Mesenteric fat pad (tissue), 1 donor: ENCODE measurements around the gene HVCN1. TPM values are rescaled to one million over a fixed set of nuclear protein-coding genes. Genes with fewer than 3 reads are reported as not detected.
"Not testable (repeated sequence)": the region's sequence is repeated elsewhere in the genome, so short reads cannot be mapped to it uniquely, and the experiment has no call there.

Source experiments
- DNase-seq: peaks from one replicate; pipeline ENCODE4 v3.0.0-alpha.2; 2020; ENCODE audit warnings: low spot score
- long read RNA-seq: library from polyadenylated mRNA; unstranded; transcript quantifications from one replicate; pipeline ENCODE4 v2.0.0, GENCODE V29; 2020
- total RNA-seq: library from RNA; stranded (reverse); fragmentation: NEBNext Ultra II Directional; extraction: Animal tissue kit (Norgen Biotek cat#: 25700); gene quantifications from one replicate; pipeline ENCODE4 v1.2.1, GENCODE V29; 2021
- donor health status: DM: yes; HTN: yes; CAD: no.

HVCN1 gene
- total RNA-seq = 4.2 TPM
- long read RNA-seq, transcript HVCN1-201 (8 exons, 1,634 nt) = major isoform, 6 of 24 reads
- long read RNA-seq, partial matches to known transcripts = 2 of 24 reads
- long read RNA-seq, other reads (novel, unspliced or antisense) = 16 of 24 reads

DNA sequence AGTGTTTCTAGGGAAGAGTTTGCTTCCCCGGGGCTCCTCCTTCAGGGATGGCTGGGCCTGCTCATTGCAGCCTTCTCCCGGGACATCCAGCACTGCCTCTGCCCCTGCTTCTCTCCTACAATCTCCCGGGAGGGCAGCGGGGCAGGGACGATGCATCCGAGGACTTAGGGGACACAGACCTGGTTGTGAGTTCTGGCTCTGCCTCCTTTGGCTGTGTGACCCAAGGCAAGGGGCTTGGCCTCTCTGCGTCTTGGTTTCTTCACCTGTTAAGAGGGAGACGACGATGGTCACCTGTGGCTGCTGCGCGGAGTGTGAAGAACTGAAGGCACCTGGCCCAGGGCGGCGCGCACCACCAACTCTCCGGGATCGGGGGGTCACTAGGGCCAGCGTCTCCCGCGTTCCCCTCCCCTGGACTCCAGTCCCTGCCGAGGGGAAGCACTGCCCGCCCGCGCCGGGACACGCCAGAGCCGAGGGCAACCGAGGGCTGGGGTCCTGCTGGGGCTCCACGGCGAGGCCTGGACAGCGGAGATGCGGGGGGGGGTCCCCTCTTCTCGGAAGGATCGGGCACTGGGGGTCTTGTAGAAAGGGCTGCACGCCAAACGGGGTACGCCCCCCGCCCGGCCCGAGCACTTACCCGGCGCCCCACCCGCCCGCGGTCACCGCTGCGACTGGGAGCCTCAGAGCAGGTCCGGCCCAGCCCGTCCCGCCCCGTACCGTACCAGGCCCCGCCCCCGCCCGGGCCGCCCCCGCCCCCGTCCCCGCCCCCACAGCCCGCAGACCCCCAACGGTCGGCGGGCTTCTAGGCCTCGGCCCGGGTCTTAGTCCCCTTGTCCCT is at the start of gene HVCN1:
TSS of gene HVCN1 (minus strand) at position 670 of the 835 bp plus-strand sequence. CDS start 5,870 bp downstream, outside the sequence.
- DNase-seq = no peak

- peak; percentile 18 for DNase-seq
These were observed 48.6 kb upstream of the HVCN1 start for GRCh38 chr12:110737532-110737931.

DNA sequence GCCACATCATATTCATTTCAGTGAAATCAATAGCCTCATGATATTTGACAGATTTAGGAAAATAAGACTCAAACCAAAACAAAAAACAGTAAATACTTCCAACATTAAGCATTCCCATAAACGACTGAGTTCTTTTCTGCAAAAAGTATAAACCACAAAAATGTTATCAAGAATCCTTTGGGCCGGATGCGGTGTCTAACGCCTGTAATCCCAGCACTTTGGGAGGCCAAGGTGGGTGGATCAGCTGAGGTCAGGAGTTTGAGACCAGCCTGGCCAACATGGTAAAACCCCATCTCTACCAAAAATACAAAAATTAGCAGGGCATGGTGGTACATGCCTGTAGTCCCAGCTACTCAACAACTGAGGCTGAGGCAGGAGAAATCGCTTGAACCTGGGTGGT is 48.1 kb upstream of the HVCN1 start:
- not testable (repeated sequence) for DNase-seq

DNA sequence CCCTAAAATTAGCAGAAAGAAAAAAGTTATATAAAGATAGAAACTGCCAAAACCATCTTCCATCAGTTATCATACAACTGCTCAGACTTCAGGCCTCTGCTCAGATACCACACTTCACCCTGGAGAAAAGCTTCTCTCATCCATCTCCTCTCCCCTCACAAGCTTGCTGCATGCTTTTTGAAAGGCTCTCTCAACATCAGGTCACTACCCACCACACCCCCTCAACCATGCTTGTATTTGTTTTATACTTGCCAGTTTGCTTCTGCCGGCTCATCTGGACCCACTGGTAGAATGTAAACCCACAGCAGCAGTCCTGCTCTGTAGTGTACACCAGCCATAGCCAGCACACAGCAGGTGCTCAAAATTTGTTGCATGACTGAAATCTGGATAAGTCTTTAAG is 45.0 kb upstream of the HVCN1 start:
- peak; percentile 20 for DNase-seq

DNA sequence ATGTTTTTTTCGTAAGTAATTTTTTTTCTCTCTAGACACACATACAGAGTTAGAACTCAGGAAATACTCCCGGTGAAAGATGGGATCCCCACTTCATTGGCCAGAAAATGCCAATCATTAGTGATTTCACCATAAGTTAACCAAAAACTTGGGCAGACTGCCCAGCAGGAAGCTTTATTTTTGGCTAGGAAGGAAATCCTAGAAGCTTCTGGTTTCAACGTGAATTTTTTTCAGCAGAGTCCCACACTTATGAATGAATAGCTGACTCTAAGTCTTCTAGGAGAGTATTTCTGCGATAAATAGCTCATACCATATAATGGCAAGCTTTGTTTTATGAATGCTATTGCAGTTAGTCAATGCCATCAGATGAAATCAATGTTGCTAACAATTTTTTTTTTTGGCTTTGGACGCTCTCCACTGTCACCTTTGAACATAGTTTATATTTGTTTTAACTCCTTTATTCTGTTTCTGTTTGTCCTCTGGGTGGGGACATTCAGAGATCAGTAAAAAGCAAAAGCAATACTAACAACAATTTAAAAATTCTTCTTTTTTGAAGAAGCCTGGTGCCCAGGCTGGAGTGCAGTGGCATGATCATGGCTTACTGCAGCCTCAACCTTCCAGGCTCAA is 44.3 kb upstream of the HVCN1 start:
- no peak for DNase-seq

DNA sequence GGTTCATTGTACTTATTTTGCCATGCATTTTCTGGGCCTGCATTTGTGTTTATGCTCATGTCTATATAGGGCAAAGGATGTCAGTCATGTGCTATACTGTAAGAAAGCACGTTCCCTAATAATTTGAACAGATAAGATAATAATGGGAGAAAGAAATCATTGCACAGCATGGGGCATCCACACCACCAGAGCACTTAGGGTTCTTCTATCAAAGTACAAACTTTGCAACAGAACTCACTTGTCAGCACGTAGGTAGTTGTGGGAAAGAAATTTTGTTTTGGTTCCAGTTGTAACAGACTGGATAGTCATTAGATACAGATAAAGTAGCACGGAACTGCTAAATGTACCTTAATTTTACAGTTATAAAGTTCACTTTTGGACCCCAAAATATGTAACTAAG is 43.7 kb upstream of the HVCN1 start:
- DNase-seq = no peak

DNA sequence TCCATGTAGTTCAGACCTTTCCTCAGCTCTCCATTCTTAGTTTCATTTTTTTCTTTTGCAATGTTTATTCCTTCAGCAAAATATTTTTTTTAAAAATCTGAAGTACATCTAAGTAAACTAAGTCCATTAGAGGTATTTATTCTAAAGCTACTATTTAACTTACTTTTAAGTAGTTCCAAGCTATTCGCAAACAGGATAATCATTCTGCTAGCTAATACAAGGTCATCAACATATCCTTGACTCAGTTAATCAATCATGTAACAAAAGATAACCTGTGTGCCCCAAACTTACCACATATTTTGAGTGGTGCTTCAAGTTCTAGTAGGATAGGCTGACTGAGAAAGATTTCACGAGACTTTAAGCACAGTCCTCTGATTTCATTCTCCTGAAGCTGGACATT is 42.6 kb upstream of the HVCN1 start:
- no peak for DNase-seq

DNA sequence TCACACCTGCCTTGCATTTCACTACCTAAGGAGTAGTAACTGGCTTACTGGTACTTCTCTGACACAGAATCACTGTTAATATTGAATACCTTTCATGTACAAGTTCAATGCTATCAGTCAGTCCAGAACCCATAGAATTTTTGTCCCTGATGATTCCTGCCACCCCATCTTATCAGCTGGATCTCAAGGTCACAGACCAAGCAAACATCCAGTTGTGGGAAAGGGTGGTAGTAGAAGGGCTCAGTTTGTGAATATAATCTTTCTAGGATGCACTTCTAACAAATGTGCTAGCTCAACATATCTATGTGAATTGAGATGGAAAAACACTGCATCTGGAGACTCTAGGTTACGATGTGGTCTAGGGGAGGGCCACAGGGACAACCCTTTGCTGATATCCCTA is 39.7 kb upstream of the HVCN1 start:
- no peak for DNase-seq

- no peak for DNase-seq
These were observed 37.9 kb upstream of the HVCN1 start for GRCh38 chr12:110726708-110727369.

DNA sequence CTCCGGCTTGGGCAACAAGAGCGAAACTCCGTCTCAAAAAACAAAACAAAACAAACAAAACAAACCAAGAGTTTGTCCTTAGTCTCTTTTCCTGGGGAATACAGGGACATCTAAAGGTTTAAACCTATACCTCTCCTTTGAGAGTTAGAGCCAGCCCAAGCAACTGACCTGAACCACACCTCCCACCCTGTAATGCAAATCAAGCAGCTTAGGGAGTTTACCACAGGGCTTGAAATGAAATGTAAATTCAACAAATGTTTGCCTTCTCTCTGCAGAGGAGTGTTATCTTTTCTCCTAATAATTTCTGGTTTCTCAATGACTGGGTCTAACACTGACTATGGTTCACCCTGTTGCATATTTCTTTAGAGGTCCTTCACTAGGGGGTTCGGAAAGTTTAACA is 37.1 kb upstream of the HVCN1 start:
- no peak for DNase-seq

DNA sequence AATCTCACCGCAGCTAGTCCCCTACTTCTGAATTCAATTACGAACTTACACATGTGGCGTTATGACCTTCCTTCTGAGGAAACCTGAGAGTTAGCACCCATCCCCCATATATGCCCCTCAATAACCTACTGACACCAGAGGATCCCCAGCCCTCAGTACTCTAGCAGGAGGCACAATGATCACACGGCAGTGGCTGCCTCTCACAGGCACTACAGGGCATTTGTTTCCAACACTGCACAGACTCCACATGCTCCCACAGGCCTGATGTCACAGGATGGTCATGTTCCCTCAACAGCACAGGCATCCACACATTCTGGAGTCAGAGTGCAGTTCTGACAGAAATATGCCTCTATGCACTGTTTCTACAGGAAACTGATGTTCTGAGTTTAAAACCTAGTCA is 36.4 kb upstream of the HVCN1 start:
- no peak for DNase-seq

- not testable (repeated sequence) for DNase-seq
These were observed 34.0 kb upstream of the HVCN1 start for GRCh38 chr12:110722892-110723291.

DNA sequence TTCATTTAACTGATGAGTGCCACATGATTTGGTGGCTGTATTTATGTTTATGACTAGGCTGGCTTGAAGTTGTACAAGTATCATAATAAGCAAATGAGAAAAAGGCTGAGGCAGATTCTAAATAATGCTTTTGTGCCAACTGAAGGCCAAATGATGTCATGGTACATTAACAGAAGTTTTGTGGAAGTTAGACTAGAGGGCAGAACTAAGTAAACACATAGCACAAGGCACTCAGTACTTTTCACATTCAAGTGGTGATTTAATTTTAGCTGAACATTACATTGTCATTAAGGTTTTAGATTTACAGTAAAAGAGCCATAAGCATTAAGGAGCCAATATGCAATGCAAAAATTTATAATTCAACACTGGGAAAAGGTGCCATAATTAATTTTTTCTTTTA is 32.7 kb upstream of the HVCN1 start:
- DNase-seq = no peak

DNA sequence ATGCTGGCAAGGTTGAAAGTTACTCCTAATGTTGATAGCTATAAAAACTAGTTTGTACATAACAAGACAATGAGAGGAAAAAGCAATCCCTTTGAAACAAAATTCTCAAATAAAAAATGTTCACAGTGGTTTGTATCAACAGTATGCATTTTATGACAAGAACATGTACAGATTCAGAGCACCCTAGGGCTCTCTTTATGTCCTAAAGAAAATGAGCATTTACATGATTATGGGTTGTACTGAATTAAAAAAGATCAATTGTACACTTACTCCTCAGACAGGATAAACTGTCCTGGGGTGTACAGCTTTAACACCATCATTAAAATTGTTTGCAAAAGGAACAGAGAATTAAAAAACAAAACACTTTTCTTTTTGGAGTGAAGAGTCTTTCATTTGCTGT is 31.6 kb upstream of the HVCN1 start:
- no peak for DNase-seq

DNA sequence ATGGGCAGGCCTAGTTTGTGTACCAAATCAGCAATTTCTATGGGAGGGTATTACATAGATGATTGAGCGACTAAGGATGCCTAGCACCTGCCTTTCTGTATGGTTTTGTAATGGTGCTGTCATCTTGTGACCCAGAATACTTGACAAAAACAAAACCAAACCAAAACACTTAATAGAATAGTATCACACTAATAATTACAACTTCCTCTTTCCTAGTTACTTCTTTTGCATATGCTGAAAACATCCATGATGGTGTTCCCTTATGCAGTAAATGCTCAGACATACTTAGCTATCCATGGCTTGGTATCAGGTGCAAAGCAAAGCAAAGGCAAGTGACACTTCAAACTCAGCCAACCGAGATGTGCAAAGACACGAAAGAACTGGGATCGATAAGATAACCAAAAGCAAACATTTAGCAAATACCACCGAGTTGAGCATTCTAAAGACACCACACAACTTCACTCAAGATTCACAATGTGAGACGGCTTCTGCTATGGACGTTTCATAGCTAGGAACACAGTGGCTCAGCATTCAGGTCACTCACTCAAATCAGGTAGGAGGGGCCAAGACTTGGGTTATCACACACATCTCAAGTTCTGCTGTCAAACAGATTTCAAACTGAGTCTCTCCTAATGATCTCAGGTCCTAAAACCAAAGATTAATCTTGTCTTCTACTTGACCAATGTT is 29.4 kb upstream of the HVCN1 start:
- DNase-seq = no peak

GRCh38 chr12:110717037-110717436 is 28.1 kb upstream of the HVCN1 start:
- DNase-seq = no peak

DNA sequence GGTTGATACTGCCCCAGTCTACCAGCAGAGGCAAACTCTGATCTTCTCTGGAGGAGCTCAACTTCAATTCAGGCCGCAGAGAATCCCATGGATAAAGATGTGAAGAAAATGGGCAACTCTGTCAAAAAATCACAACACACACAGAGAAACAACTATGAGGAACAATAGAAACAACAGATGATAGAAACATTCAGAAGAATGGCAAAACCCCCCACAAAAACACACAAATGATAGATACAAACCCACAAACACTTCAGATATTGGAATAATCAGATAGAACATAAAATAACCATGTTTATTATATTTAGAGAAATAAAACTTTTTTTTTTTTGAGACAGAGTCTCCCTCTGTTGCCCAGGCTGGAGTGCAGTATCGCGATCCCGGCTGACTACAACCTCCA is 20.0 kb upstream of the HVCN1 start:
- no peak for DNase-seq

GRCh38 chr12:110705309-110705708 is 16.4 kb upstream of the HVCN1 start:
- DNase-seq = no peak

GRCh38 chr12:110704750-110705149 is 15.8 kb upstream of the HVCN1 start:
- no peak for DNase-seq

- DNase-seq = no peak
These were observed 15.3 kb upstream of the HVCN1 start for GRCh38 chr12:110704231-110704630.

DNA sequence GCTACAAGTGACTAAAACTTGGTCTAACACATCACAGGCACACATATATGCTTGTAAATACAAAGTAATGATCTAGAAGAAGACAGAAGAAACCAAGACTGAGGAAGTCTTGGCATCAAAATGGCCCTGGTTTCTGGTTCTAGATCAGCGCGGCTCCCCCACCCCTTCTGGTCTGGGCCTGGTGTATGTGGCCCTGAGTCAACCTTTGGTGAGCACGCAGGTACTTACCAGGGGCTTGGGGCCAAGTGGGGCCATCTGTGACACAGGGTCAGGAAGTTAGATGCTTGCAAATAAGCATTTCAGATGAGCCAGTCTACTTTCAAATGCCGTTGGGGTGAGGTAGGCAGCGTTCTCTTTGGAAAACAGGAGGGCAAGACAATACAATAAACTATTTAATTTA is 13.2 kb upstream of the HVCN1 start:
- peak; percentile 79 for DNase-seq
